DND-41 (cell line): ENCODE measurements around the gene FOXO6.

Source experiments
- ATAC-seq: fragments of 200-7000 bp; cut with Tn5 transposase; 3 replicates; pipeline ENCODE4 v1.9.1; 2021; ENCODE audit warnings: low read depth; ENCODE audit not compliant: insufficient read depth
- DNase-seq: peaks from one replicate; pipeline ENCODE4 v3.0.0-alpha.2; 2020
- H2AFZ ChIP-seq: 2 replicates; pipeline ENCODE4 v1.6.0; 2012; ENCODE audit warnings: low read depth, low read length
- H3K27ac ChIP-seq: 2 replicates; pipeline ENCODE4 v1.5.1; 2012; ENCODE audit warnings: low read length, inconsistent platforms
- H3K27me3 ChIP-seq: fragments of 200-600 bp; sonication (generic); 2 replicates; pipeline ENCODE4 v1.6.0; 2012; ENCODE audit warnings: low read length, mild to moderate bottlenecking, inconsistent platforms; ENCODE audit not compliant: insufficient read depth, poor library complexity
- H3K36me3 ChIP-seq: 2 replicates; pipeline ENCODE4 v1.5.1; 2012; ENCODE audit warnings: low read length, inconsistent platforms; ENCODE audit not compliant: insufficient read depth
- H3K4me1 ChIP-seq: 2 replicates; pipeline ENCODE4 v1.5.1; 2012; ENCODE audit warnings: mild to moderate bottlenecking, low read length; ENCODE audit not compliant: insufficient read depth
- H3K4me2 ChIP-seq: 2 replicates; pipeline ENCODE4 v1.6.0; 2012; ENCODE audit warnings: mild to moderate bottlenecking, moderate library complexity, low read length, inconsistent platforms; ENCODE audit not compliant: insufficient read depth
- H3K4me3 ChIP-seq, 2 experiments: fragments of 200-600 bp in 1 of 2; shearing (Covaris generic) in 1 of 2; 2 replicates each; pipeline ENCODE4 v1.5.1; 2012 to 2016; ENCODE audit warnings: inconsistent platforms in 2 of 2, low read length in 2 of 2, mild to moderate bottlenecking in 2 of 2, low read depth in 1 of 2, moderate library complexity in 1 of 2
- H3K79me2 ChIP-seq: 2 replicates; pipeline ENCODE4 v1.6.0; 2012; ENCODE audit warnings: low read length, inconsistent platforms; ENCODE audit not compliant: insufficient read depth
- H3K9ac ChIP-seq: 2 replicates; pipeline ENCODE4 v1.6.0; 2012; ENCODE audit warnings: low read depth, mild to moderate bottlenecking, inconsistent platforms, low read length, moderate library complexity
- H3K9me3 ChIP-seq: 2 replicates; pipeline ENCODE4 v1.5.1; 2012; ENCODE audit warnings: low read length, moderate library complexity, mild to moderate bottlenecking, inconsistent platforms; ENCODE audit not compliant: insufficient read depth, severe bottlenecking
- H4K20me1 ChIP-seq: 2 replicates; pipeline ENCODE4 v1.6.0; 2012; ENCODE audit warnings: low read length; ENCODE audit not compliant: insufficient read depth
- CTCF ChIP-seq: IDR thresholded peaks from 2 replicates; pipeline ENCODE4 v1.5.1; 2012; ENCODE audit warnings: borderline replicate concordance, low read length, moderate library complexity, mild to moderate bottlenecking; ENCODE audit not compliant: poor library complexity, severe bottlenecking; ENCODE audit errors: extremely low read depth
- EZH2 ChIP-seq: IDR thresholded peaks from 3 replicates; pipeline ENCODE4 v1.6.1; 2012; ENCODE audit warnings: borderline replicate concordance, low read depth, mild to moderate bottlenecking, moderate library complexity, low read length, inconsistent platforms; ENCODE audit not compliant: severe bottlenecking

The FOXO6 gene

GRCh38 chr1:41429641-41430035 is 68.4 kb downstream of the FOXO6 start:
- H3K36me3 ChIP-seq: no peaks in the 10 kb centered on the region
- no peaks in the 10 kb centered on the region for H3K9me3 ChIP-seq
- H3K79me2 ChIP-seq: no peaks in the 10 kb centered on the region
- no peak for TF ChIP-seq CTCF
- no peak for TF ChIP-seq EZH2
- peaks cover 10% of the 10 kb centered on the region for H3K27me3 ChIP-seq
- no peak overlapping the region for H3K4me3 ChIP-seq
- no peaks in the 10 kb centered on the region for H3K4me1 ChIP-seq
- no peak overlapping the region for H3K9ac ChIP-seq
- peaks cover 9% of the 10 kb centered on the region for H4K20me1 ChIP-seq
- H2AFZ ChIP-seq: no peak overlapping the region
- DNase-seq (no peak), ATAC-seq (no peak)
- no peak overlapping the region for H3K27ac ChIP-seq
- H3K4me2 ChIP-seq: no peak overlapping the region

- Histone ChIP-seq H3K4me2 (no peak overlapping the region), H3K36me3 (no peaks in the 10 kb centered on the region), H3K4me3 (no peak overlapping the region), H3K9ac (no peak overlapping the region), H3K79me2 (no peaks in the 10 kb centered on the region), H2AFZ (no peak overlapping the region), H3K27ac (no peak overlapping the region), H3K27me3 (peaks cover 14% of the 10 kb centered on the region), H4K20me1 (peaks cover 9% of the 10 kb centered on the region), H3K9me3 (no peaks in the 10 kb centered on the region), H3K4me1 (no peaks in the 10 kb centered on the region)
- no peak for TF ChIP-seq CTCF
- no peak for TF ChIP-seq EZH2
- ATAC-seq (no peak), DNase-seq (no peak)
These were observed 68.8 kb downstream of the FOXO6 start for GRCh38 chr1:41430069-41430468.

- no peak for ATAC-seq
- no peak overlapping the region for H3K4me2 ChIP-seq
- no peaks in the 10 kb centered on the region for H3K9me3 ChIP-seq
These were observed 69.3 kb downstream of the FOXO6 start for GRCh38 chr1:41430582-41430981.

More at GRCh38 chr1:41430582-41430981, 69.3 kb downstream of the FOXO6 start:
- H2AFZ ChIP-seq: no peak overlapping the region
- H4K20me1 ChIP-seq: peaks cover 9% of the 10 kb centered on the region
- H3K4me1 ChIP-seq: no peaks in the 10 kb centered on the region
- no peak for DNase-seq
- H3K79me2 ChIP-seq: no peaks in the 10 kb centered on the region
- no peak overlapping the region for H3K4me3 ChIP-seq
- H3K9ac ChIP-seq: no peak overlapping the region
- no peak overlapping the region for H3K27ac ChIP-seq
- peaks cover 18% of the 10 kb centered on the region for H3K27me3 ChIP-seq
- TF ChIP-seq CTCF: no peak
- TF ChIP-seq EZH2: no peak
- no peaks in the 10 kb centered on the region for H3K36me3 ChIP-seq
